WTC11 (cell line): ENCODE measurements around the gene PRKG2. TPM values are rescaled to one million over a fixed set of nuclear protein-coding genes. Genes with fewer than 3 reads are reported as not detected.

ENCODE experiments used
- ATAC-seq: fragments of 200-7000 bp; cut with Tn5 transposase; 2 replicates; pipeline ENCODE4 v1.10.0; 2021; ENCODE audit warnings: mild to moderate bottlenecking, moderate library complexity
- CTCF ChIA-PET: fragments of 300-600 bp; sonication (Branson Sonifier 250); formaldehyde crosslinking; loops from one replicate; lab custom pipeline; 2021; ENCODE audit warnings: antibody characterized with exemption; lab: Charles Lee
- POLR2A ChIA-PET: fragments of 350-600 bp; sonication (Branson Sonifier 250); formaldehyde crosslinking; loops from one replicate; lab custom pipeline; 2021; ENCODE audit warnings: antibody characterized with exemption; lab: Charles Lee
- DNase-seq: peaks from one replicate; pipeline ENCODE4 v3.0.0; 2021; ENCODE audit warnings: low spot score
- H3K27ac Mint-ChIP-seq: 2 replicates; pipeline ENCODE4 v1.8.0; 2021; ENCODE audit warnings: mixed read lengths
- H3K27me3 Mint-ChIP-seq: 2 replicates; pipeline ENCODE4 v1.8.0; 2021; ENCODE audit warnings: low read depth, mild to moderate bottlenecking, moderate library complexity, mixed read lengths
- H3K36me3 Mint-ChIP-seq: 2 replicates; pipeline ENCODE4 v1.8.0; 2021; ENCODE audit warnings: mixed read lengths
- H3K4me1 Mint-ChIP-seq: 2 replicates; pipeline ENCODE4 v1.8.0; 2022; ENCODE audit warnings: mixed read lengths
- H3K4me3 Mint-ChIP-seq: 2 replicates; pipeline ENCODE4 v1.8.0; 2021; ENCODE audit warnings: mild to moderate bottlenecking, moderate library complexity, mixed read lengths
- H3K9me3 Mint-ChIP-seq: 2 replicates; pipeline ENCODE4 v1.8.0; 2021; ENCODE audit warnings: mixed read lengths
- CDX4 ChIP-seq: fragments of 250-450 bp; sonication (Bioruptor Pico); IDR thresholded peaks from 2 replicates; pipeline ENCODE4 v1.9.0; 2021; ENCODE audit warnings: moderate library complexity, mild to moderate bottlenecking, inconsistent platforms, borderline replicate concordance
- CTCF ChIP-seq: fragments of 200-600 bp; IDR thresholded peaks from 2 replicates; pipeline ENCODE4 v1.8.0; 2022; ENCODE audit warnings: antibody characterized with exemption
- E2F1 ChIP-seq: sonication (generic); formaldehyde crosslinking; IDR thresholded peaks from 2 replicates; pipeline ENCODE4 v1.8.0; 2022; ENCODE audit warnings: mild to moderate bottlenecking, missing genetic modification reagents
- ELF4 ChIP-seq: sonication (generic); formaldehyde crosslinking; IDR thresholded peaks from 2 replicates; pipeline ENCODE4 v1.8.1; 2022; ENCODE audit warnings: low read depth, mild to moderate bottlenecking, moderate library complexity, missing genetic modification reagents
- EMX1 ChIP-seq: fragments of 250-450 bp; sonication (Bioruptor Pico); IDR thresholded peaks from 2 replicates; pipeline ENCODE4 v1.8.0; 2021; ENCODE audit warnings: mild to moderate bottlenecking
- ESRRA ChIP-seq: sonication (generic); formaldehyde crosslinking; IDR thresholded peaks from 2 replicates; pipeline ENCODE4 v1.8.1; 2022; ENCODE audit warnings: mild to moderate bottlenecking, missing genetic modification reagents, borderline replicate concordance
- ETV6 ChIP-seq: sonication (generic); formaldehyde crosslinking; IDR thresholded peaks from 2 replicates; pipeline ENCODE4 v1.8.1; 2022; ENCODE audit warnings: mild to moderate bottlenecking, missing genetic modification reagents
- FOXP4 ChIP-seq: sonication (generic); formaldehyde crosslinking; IDR thresholded peaks from 2 replicates; pipeline ENCODE4 v1.8.0; 2022; ENCODE audit warnings: mild to moderate bottlenecking, missing genetic modification reagents
- GTF2I ChIP-seq: fragments of 250-450 bp; sonication (Bioruptor Pico); conservative IDR thresholded peaks from 2 replicates; pipeline ENCODE4 v1.4.0; 2021; ENCODE audit warnings: mild to moderate bottlenecking
- MAX ChIP-seq: sonication (generic); formaldehyde crosslinking; IDR thresholded peaks from 2 replicates; pipeline ENCODE4 v1.8.0; 2022; ENCODE audit warnings: mild to moderate bottlenecking, missing genetic modification reagents
- MLX ChIP-seq: sonication (generic); formaldehyde crosslinking; IDR thresholded peaks from 2 replicates; pipeline ENCODE4 v1.8.1; 2023; ENCODE audit warnings: mild to moderate bottlenecking, missing genetic modification reagents, moderate library complexity
- MYBL2 ChIP-seq: sonication (generic); formaldehyde crosslinking; IDR thresholded peaks from 2 replicates; pipeline ENCODE4 v1.8.1; 2023; ENCODE audit warnings: mild to moderate bottlenecking, moderate library complexity, missing genetic modification reagents
- NFATC4 ChIP-seq: fragments of 250-450 bp; sonication (Bioruptor Pico); IDR thresholded peaks from 2 replicates; pipeline ENCODE4 v1.9.0; 2021; ENCODE audit warnings: mild to moderate bottlenecking
- NFE2L1 ChIP-seq: sonication (generic); formaldehyde crosslinking; IDR thresholded peaks from 2 replicates; pipeline ENCODE4 v1.8.1; 2023; ENCODE audit warnings: missing genetic modification reagents
- NFYB ChIP-seq: sonication (generic); formaldehyde crosslinking; conservative IDR thresholded peaks from 2 replicates; pipeline ENCODE4 v1.8.0; 2022; ENCODE audit warnings: low read depth, missing genetic modification reagents
- NR2C2 ChIP-seq: sonication (generic); formaldehyde crosslinking; IDR thresholded peaks from 2 replicates; pipeline ENCODE4 v1.8.0; 2022; ENCODE audit warnings: mild to moderate bottlenecking, missing genetic modification reagents
- PRRX2 ChIP-seq: fragments of 250-450 bp; sonication (Bioruptor Pico); IDR thresholded peaks from 2 replicates; pipeline ENCODE4 v1.8.0; 2021; ENCODE audit warnings: mild to moderate bottlenecking
- SMAD4 ChIP-seq: sonication (generic); formaldehyde crosslinking; IDR thresholded peaks from 2 replicates; pipeline ENCODE4 v1.8.0; 2022; ENCODE audit warnings: mild to moderate bottlenecking, missing genetic modification reagents
- SP1 ChIP-seq: sonication (generic); formaldehyde crosslinking; conservative IDR thresholded peaks from 2 replicates; pipeline ENCODE4 v1.8.1; 2022; ENCODE audit warnings: missing genetic modification reagents
- TCF7 ChIP-seq: sonication (generic); formaldehyde crosslinking; IDR thresholded peaks from 2 replicates; pipeline ENCODE4 v1.8.0; 2022; ENCODE audit warnings: mild to moderate bottlenecking, low read depth, missing genetic modification reagents, moderate library complexity
- ZBTB21 ChIP-seq: sonication (generic); formaldehyde crosslinking; IDR thresholded peaks from 2 replicates; pipeline ENCODE4 v1.8.1; 2023; ENCODE audit warnings: mild to moderate bottlenecking, missing genetic modification reagents, borderline replicate concordance
- ZBTB43 ChIP-seq: sonication (generic); formaldehyde crosslinking; IDR thresholded peaks from 2 replicates; pipeline ENCODE4 v1.8.1; 2023; ENCODE audit warnings: mild to moderate bottlenecking, missing genetic modification reagents
- ZNF121 ChIP-seq: sonication (generic); formaldehyde crosslinking; IDR thresholded peaks from 2 replicates; pipeline ENCODE4 v1.8.0; 2023; ENCODE audit warnings: missing genetic modification reagents
- ZNF263 ChIP-seq: sonication (generic); formaldehyde crosslinking; IDR thresholded peaks from 2 replicates; pipeline ENCODE4 v1.8.1; 2022; ENCODE audit warnings: low read depth, mild to moderate bottlenecking, moderate library complexity, missing genetic modification reagents
- ZNF396 ChIP-seq: fragments of 250-450 bp; sonication (Bioruptor Pico); IDR thresholded peaks from 2 replicates; pipeline ENCODE4 v1.8.0; 2021; ENCODE audit warnings: mild to moderate bottlenecking, moderate library complexity, borderline replicate concordance
- ZNF425 ChIP-seq: fragments of 250-450 bp; sonication (Bioruptor Pico); conservative IDR thresholded peaks from 2 replicates; pipeline ENCODE4 v1.9.0; 2021; ENCODE audit warnings: mild to moderate bottlenecking
- total RNA-seq: library from RNA; stranded (reverse); gene quantifications from 3 replicates; pipeline ENCODE4 v1.2.3, GENCODE V29; 2021

PRKG2 gene
- total RNA-seq, 1 experiment from 2014 or later, result 2.7 TPM

- TF ChIP-seq NR2C2 (CRISPR knock-in tag) (no peak), SP1 (CRISPR knock-in tag) (no peak), MAX (CRISPR knock-in tag) (no peak), ZNF396 (CRISPR knock-in tag) (no peak), ZBTB43 (CRISPR knock-in tag) (no peak), E2F1 (CRISPR knock-in tag) (no peak), ESRRA (CRISPR knock-in tag) (no peak)
- CTCF ChIA-PET, result no interaction called here
- H3K9me3 Mint-ChIP-seq, result peaks cover 29% of the 10 kb centered on the region
- no peaks in the 10 kb centered on the region; the same call in 1 of the 2 replicates for H3K27me3 Mint-ChIP-seq
- H3K36me3 Mint-ChIP-seq, result peaks cover 13% of the 10 kb centered on the region
- no peak overlapping the region for H3K4me3 Mint-ChIP-seq
- peaks cover 17% of the 10 kb centered on the region for H3K4me1 Mint-ChIP-seq
- no peak for ATAC-seq
- no peak overlapping the region for H3K27ac Mint-ChIP-seq
- POLR2A ChIA-PET, result no interaction called here
- no peak for DNase-seq
Measured at GRCh38 chr4:81131563-81131962, 83.5 kb downstream of the PRKG2 start.

- Mint-ChIP-seq H3K27ac (no peak overlapping the region), H3K27me3 (no peaks in the 10 kb centered on the region; the same call in 1 of the 2 replicates), H3K4me3 (no peak overlapping the region), H3K36me3 (peaks cover 13% of the 10 kb centered on the region), H3K4me1 (peaks cover 15% of the 10 kb centered on the region), H3K9me3 (peaks cover 34% of the 10 kb centered on the region)
- ATAC-seq (peak; percentile 80), DNase-seq (no peak)
- CTCF ChIA-PET, result interaction anchor here (0.9 kb wide), 1 partner anchor 221 kb away, joined by 3 read pairs; no protein-coding TSS in a partner anchor
- TF ChIP-seq PRRX2 (CRISPR knock-in tag) (no peak), CDX4 (CRISPR knock-in tag) (no peak), FOXP4 (CRISPR knock-in tag) (no peak), NFE2L1 (CRISPR knock-in tag) (no peak), NFATC4 (CRISPR knock-in tag) (no peak), ZNF263 (CRISPR knock-in tag) (no peak), CTCF (no peak), GTF2I (CRISPR knock-in tag) (no peak), TCF7 (CRISPR knock-in tag) (no peak), NR2C2 (CRISPR knock-in tag) (no peak), MLX (CRISPR knock-in tag) (no peak), ZNF121 (no peak), ZNF425 (CRISPR knock-in tag) (no peak), MYBL2 (no peak), ZBTB21 (CRISPR knock-in tag) (no peak), EMX1 (no peak), ELF4 (no peak), SMAD4 (CRISPR knock-in tag) (no peak), NFYB (CRISPR knock-in tag) (no peak), ETV6 (CRISPR knock-in tag) (no peak)
- POLR2A ChIA-PET, result no interaction called here
Measured at GRCh38 chr4:81131066-81131465, 84.0 kb downstream of the PRKG2 start.
